Gastrocnemius medialis (tissue), 4 donors: ENCODE measurements around the gene SLC6A8.

ENCODE experiments used
- POLR2A ChIP-seq, 2 donors: fragments of 450-650 bp; IDR thresholded peaks; one replicate each; pipeline ENCODE4 v1.6.1; 2017; ENCODE audit warnings: antibody characterized with exemption in 2 of 2, mild to moderate bottlenecking in 2 of 2, moderate library complexity in 2 of 2
- TF ChIP-seq, protein P1 (sequence below), 5 experiments: fragments of 450-650 bp in 3 of 5; fragments of 200-600 bp in 2 of 5; sonication (generic) in 2 of 5; IDR thresholded peaks in 4 of 5; conservative IDR thresholded peaks in 1 of 5; 1 replicate in 4 of 5; 2 replicates in 1 of 5; pipeline ENCODE4 v1.5.1; 2016 to 2019; ENCODE audit warnings: antibody characterized with exemption in 5 of 5, mild to moderate bottlenecking in 3 of 5, moderate library complexity in 3 of 5

DNA sequence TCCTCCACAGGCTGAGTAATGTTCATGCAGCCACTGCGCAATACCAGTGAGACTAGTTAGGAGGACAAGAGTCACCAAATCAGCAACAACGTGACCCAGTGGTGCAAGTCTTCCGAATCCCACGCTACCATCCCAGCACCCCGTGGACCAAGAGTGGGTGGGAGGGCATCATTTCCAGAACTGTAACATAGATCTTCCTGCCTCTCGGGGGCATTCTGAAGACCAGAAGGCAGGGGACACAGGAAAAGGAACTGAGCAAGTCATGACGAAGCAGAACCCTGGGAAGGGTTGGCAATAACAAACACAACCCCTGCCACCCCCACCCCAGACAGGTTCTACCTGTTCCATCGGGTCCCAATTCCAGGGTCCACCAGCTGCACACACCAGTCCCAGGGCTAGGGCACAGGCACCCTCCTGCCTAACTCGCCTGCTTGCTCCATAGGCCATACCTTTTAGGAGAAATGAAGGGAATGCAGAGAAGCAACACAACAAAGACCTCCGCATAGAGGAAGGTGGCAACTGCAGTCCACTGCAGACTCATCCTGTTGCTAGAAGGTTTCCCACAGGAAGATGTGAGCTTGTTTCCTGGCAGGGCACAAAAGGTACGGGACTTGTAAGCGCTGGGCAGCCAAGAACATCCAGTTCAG is 35.1 kb downstream of the SLC6A8 start:
- TF ChIP-seq, protein P1, sequence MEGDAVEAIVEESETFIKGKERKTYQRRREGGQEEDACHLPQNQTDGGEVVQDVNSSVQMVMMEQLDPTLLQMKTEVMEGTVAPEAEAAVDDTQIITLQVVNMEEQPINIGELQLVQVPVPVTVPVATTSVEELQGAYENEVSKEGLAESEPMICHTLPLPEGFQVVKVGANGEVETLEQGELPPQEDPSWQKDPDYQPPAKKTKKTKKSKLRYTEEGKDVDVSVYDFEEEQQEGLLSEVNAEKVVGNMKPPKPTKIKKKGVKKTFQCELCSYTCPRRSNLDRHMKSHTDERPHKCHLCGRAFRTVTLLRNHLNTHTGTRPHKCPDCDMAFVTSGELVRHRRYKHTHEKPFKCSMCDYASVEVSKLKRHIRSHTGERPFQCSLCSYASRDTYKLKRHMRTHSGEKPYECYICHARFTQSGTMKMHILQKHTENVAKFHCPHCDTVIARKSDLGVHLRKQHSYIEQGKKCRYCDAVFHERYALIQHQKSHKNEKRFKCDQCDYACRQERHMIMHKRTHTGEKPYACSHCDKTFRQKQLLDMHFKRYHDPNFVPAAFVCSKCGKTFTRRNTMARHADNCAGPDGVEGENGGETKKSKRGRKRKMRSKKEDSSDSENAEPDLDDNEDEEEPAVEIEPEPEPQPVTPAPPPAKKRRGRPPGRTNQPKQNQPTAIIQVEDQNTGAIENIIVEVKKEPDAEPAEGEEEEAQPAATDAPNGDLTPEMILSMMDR (IDR thresholded peaks at IDR 0.05 in 4 of 5, conservative IDR thresholded peaks at IDR 0.05 in 1 of 5): no peak
- no peak for TF ChIP-seq POLR2A (IDR thresholded peaks at IDR 0.05)
